Keratinocyte (primary cell): ENCODE measurements around the gene LHFPL6. TPM values are rescaled to one million over a fixed set of nuclear protein-coding genes. Genes with fewer than 3 reads are reported as not detected.

ENCODE experiments used
- DNase-seq: peaks from one replicate; pipeline ENCODE4 v3.0.0-alpha.2; 2011; ENCODE audit warnings: low read depth, missing footprints, low spot score
- FAIRE-seq: peaks from 2 replicates; lab custom pipeline; 2011; peaks lifted over from hg19 to GRCh38; lab: Jason Lieb, UNC
- H2AFZ ChIP-seq: 2 replicates; pipeline ENCODE4 v1.6.0; 2012; ENCODE audit warnings: low read length, control low read depth, inconsistent platforms; ENCODE audit not compliant: control insufficient read depth
- H3K27ac ChIP-seq: 2 replicates; pipeline ENCODE4 v1.5.1; 2011; ENCODE audit warnings: low read length; ENCODE audit not compliant: control insufficient read depth, insufficient read depth
- H3K27me3 ChIP-seq: 3 replicates; pipeline ENCODE4 v1.6.0; 2011; ENCODE audit warnings: low read length; ENCODE audit not compliant: control insufficient read depth, insufficient read depth; ENCODE audit errors: extremely low read depth
- H3K36me3 ChIP-seq, 2 experiments: 2 replicates in 1 of 2; 3 replicates in 1 of 2; pipeline ENCODE4 v1.5.1; 2011; ENCODE audit warnings: low read length in 2 of 2, mild to moderate bottlenecking in 1 of 2; ENCODE audit not compliant: control insufficient read depth in 2 of 2, insufficient read depth in 2 of 2; ENCODE audit errors: extremely low read depth in 1 of 2
- H3K4me1 ChIP-seq: 3 replicates; pipeline ENCODE4 v1.5.1; 2011; ENCODE audit warnings: low read length; ENCODE audit not compliant: control insufficient read depth, insufficient read depth; ENCODE audit errors: extremely low read depth
- H3K4me2 ChIP-seq: 3 replicates; pipeline ENCODE4 v1.6.0; 2011; ENCODE audit warnings: low read depth, low read length; ENCODE audit not compliant: control insufficient read depth, insufficient read depth; ENCODE audit errors: extremely low read depth
- H3K4me3 ChIP-seq, 3 experiments: fragments of 200-600 bp in 1 of 3; sonication (generic) in 1 of 3; 2 replicates in 2 of 3; 3 replicates in 1 of 3; pipeline ENCODE4 v1.5.1; 2011 to 2016; ENCODE audit warnings: low read length in 3 of 3, mild to moderate bottlenecking in 3 of 3, control low read depth in 2 of 3, inconsistent platforms in 1 of 3, low read depth in 1 of 3, mixed read lengths in 1 of 3, mixed run types in 1 of 3, moderate library complexity in 1 of 3; ENCODE audit not compliant: control insufficient read depth in 2 of 3, insufficient read depth in 2 of 3; ENCODE audit errors: extremely low read depth in 1 of 3
- H3K79me2 ChIP-seq: 2 replicates; pipeline ENCODE4 v1.6.0; 2012; ENCODE audit warnings: low read length; ENCODE audit not compliant: control insufficient read depth, insufficient read depth
- H3K9ac ChIP-seq: 3 replicates; pipeline ENCODE4 v1.6.0; 2011; ENCODE audit warnings: low read length; ENCODE audit not compliant: control insufficient read depth, insufficient read depth; ENCODE audit errors: extremely low read depth
- H3K9me1 ChIP-seq: 3 replicates; pipeline ENCODE4 v1.6.0; 2011; ENCODE audit warnings: low read length; ENCODE audit not compliant: control insufficient read depth, insufficient read depth; ENCODE audit errors: extremely low read depth
- H3K9me3 ChIP-seq: 2 replicates; pipeline ENCODE4 v1.5.1; 2012; ENCODE audit warnings: low read depth, low read length; ENCODE audit not compliant: control insufficient read depth
- H4K20me1 ChIP-seq: 3 replicates; pipeline ENCODE4 v1.6.0; 2011; ENCODE audit warnings: low read length; ENCODE audit not compliant: control insufficient read depth, insufficient read depth; ENCODE audit errors: extremely low read depth
- EZH2 ChIP-seq: IDR thresholded peaks from one replicate; pipeline ENCODE4 v1.6.1; 2012; ENCODE audit warnings: inconsistent platforms, mild to moderate bottlenecking, low read length, moderate library complexity
- dilution Hi-C: fragments of 300-500 bp; cut with MboI; formaldehyde crosslinking; loops from one replicate; pipeline ENCODE4 v1.7.0; 2020; ENCODE audit warnings: low sequenced_read_pairs; ENCODE audit not compliant: extremely low pct_ligation_motif_present
- polyA plus RNA-seq, 5 experiments: library from polyadenylated mRNA; depleted of rRNA in 3 of 5; stranded (reverse) in 3 of 5; stranded (forward) in 1 of 5; unstranded in 1 of 5; fragments of >200 nt; gene quantifications; 1 replicate in 1 of 5; 2 replicates in 3 of 5; 3 replicates in 1 of 5; pipeline versions ENCODE4 v1.2.1 to v1.2.3, GENCODE V29; 2011 to 2012; ENCODE audit warnings: missing spikeins in 2 of 5, low read depth in 1 of 5, low replicate concordance in 1 of 5
- TF ChIP-seq, protein P1 (sequence below), 3 experiments: IDR thresholded peaks in 1 of 3; conservative IDR thresholded peaks in 1 of 3; optimal IDR thresholded peaks in 1 of 3; 2 replicates in 2 of 3; 3 replicates in 1 of 3; pipeline versions ENCODE3 to v1.5.1; 2011; ENCODE audit warnings: low read length in 3 of 3, mild to moderate bottlenecking in 3 of 3, moderate library complexity in 2 of 3, control low read depth in 1 of 3, inconsistent platforms in 1 of 3; ENCODE audit not compliant: insufficient read depth in 2 of 3; ENCODE audit errors: extremely low read depth in 1 of 3

LHFPL6 gene
- polyA plus RNA-seq, 1 donor (not counting 4 experiments of a cell fraction or from before 2014, with no cell fraction given): 15.8 TPM

DNA sequence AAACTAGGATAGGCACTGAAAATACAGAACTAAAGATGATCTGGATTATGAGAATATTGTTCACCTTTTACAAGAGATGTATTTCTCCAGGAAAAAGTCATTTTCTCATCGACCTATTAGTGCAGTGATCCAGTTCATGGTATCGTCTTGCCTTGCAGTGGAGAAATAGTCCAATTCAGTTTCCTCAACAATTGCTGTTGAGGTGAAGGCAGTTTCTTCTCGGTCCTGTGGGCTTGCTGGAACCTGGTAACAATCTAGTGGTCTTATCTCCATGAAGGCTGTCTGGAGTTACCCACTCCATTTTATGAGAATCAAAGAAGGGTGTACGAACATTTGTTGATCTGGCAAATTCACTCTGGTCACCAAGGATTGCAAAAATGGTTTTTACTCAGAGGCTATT is 266.8 kb downstream of the LHFPL6 start:
- Histone ChIP-seq H3K27me3 (no peaks in the 10 kb centered on the region), H3K79me2 (no peaks in the 10 kb centered on the region), H3K36me3 (no peaks in the 10 kb centered on the region), H3K4me2 (no peak overlapping the region), H4K20me1 (no peaks in the 10 kb centered on the region), H2AFZ (no peak overlapping the region), H3K9me3 (no peaks in the 10 kb centered on the region), H3K9me1 (no peaks in the 10 kb centered on the region), H3K9ac (no peak overlapping the region), H3K4me3 (no peak overlapping the region), H3K4me1 (no peaks in the 10 kb centered on the region), H3K27ac (no peak overlapping the region)
- no peak for TF ChIP-seq EZH2
- TF ChIP-seq, protein P1, sequence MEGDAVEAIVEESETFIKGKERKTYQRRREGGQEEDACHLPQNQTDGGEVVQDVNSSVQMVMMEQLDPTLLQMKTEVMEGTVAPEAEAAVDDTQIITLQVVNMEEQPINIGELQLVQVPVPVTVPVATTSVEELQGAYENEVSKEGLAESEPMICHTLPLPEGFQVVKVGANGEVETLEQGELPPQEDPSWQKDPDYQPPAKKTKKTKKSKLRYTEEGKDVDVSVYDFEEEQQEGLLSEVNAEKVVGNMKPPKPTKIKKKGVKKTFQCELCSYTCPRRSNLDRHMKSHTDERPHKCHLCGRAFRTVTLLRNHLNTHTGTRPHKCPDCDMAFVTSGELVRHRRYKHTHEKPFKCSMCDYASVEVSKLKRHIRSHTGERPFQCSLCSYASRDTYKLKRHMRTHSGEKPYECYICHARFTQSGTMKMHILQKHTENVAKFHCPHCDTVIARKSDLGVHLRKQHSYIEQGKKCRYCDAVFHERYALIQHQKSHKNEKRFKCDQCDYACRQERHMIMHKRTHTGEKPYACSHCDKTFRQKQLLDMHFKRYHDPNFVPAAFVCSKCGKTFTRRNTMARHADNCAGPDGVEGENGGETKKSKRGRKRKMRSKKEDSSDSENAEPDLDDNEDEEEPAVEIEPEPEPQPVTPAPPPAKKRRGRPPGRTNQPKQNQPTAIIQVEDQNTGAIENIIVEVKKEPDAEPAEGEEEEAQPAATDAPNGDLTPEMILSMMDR (optimal IDR thresholded peaks at IDR 0.05 in 1 of 3, IDR thresholded peaks at IDR 0.05 in 1 of 3, conservative IDR thresholded peaks at IDR 0.05 in 1 of 3; ENCODE audit: extremely low read depth in 1 of 3, insufficient read depth in 2 of 3, low read length in 3 of 3): no peak
- DNase-seq (no peak), FAIRE-seq (no peak)
- dilution Hi-C loops: no loop called here

DNA sequence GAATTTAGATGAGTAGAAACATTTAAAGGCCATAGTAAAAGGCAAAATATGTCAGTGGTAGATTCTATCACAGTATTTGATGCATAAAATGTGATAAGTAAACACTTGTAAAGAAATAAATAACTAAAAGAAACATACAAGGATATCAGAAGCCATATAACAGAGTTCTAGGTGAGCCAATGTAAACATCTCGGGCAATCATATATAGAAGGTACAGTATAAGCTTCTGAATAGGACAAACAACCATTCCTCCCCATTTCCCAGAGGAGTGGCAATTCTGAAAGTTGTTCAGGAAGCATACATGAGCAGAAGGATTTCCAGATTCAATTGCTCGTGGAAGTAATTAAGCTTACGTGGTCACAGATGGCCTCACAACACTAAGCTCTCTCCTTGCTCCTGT is 267.3 kb downstream of the LHFPL6 start:
- FAIRE-seq (no peak), DNase-seq (no peak)
- Histone ChIP-seq H3K4me1 (no peaks in the 10 kb centered on the region), H3K9me1 (no peaks in the 10 kb centered on the region), H3K79me2 (no peaks in the 10 kb centered on the region), H3K27me3 (no peaks in the 10 kb centered on the region), H3K9ac (no peak overlapping the region), H3K4me2 (no peak overlapping the region), H3K4me3 (no peak overlapping the region), H3K36me3 (no peaks in the 10 kb centered on the region), H2AFZ (no peak overlapping the region), H3K27ac (no peak overlapping the region), H4K20me1 (no peaks in the 10 kb centered on the region), H3K9me3 (no peaks in the 10 kb centered on the region)
- TF ChIP-seq EZH2: no peak
- TF ChIP-seq, protein P1 (optimal IDR thresholded peaks at IDR 0.05 in 1 of 3, IDR thresholded peaks at IDR 0.05 in 1 of 3, conservative IDR thresholded peaks at IDR 0.05 in 1 of 3; ENCODE audit: extremely low read depth in 1 of 3, insufficient read depth in 2 of 3, low read length in 3 of 3): no peak
- dilution Hi-C loops: no loop called here
